Fibroblast of mammary gland (primary cell): Measurements from ENCODE around the gene MRO.

ENCODE experiments used
- DNase-seq: peaks from one replicate; pipeline ENCODE4 v3.0.0-alpha.2; 2010; ENCODE audit warnings: low read depth
- H3K4me3 ChIP-seq: 2 replicates; pipeline ENCODE4 v1.5.1; 2011; ENCODE audit warnings: low read depth, mild to moderate bottlenecking, low read length, moderate library complexity; ENCODE audit not compliant: control insufficient read depth
- CTCF ChIP-seq: conservative IDR thresholded peaks from 2 replicates; pipeline ENCODE4 v1.5.1; 2011; ENCODE audit warnings: low read depth, low read length, inconsistent platforms; ENCODE audit not compliant: control insufficient read depth, insufficient read depth

MRO gene

GRCh38 chr18:50848991-50849390, 29.2 kb upstream of the MRO start:
- no peak overlapping the region for H3K4me3 ChIP-seq
- no peak for DNase-seq
- no peak for TF ChIP-seq CTCF

GRCh38 chr18:50848061-50848551, 28.3 kb upstream of the MRO start:
- TF ChIP-seq CTCF: no peak
- no peak overlapping the region for H3K4me3 ChIP-seq
- no peak for DNase-seq

GRCh38 chr18:50847192-50847591, 27.4 kb upstream of the MRO start:
- no peak for TF ChIP-seq CTCF
- peak; percentile 85 for DNase-seq
- H3K4me3 ChIP-seq: no peak overlapping the region

GRCh38 chr18:50844960-50845359, 25.1 kb upstream of the MRO start:
- no peak for TF ChIP-seq CTCF
- no peak for DNase-seq
- no peak overlapping the region for H3K4me3 ChIP-seq

- TF ChIP-seq CTCF: no peak
- no peak overlapping the region for H3K4me3 ChIP-seq
- DNase-seq: no peak
Observed at GRCh38 chr18:50844554-50844953, 24.7 kb upstream of the MRO start.

GRCh38 chr18:50842846-50843245, 23.0 kb upstream of the MRO start:
- H3K4me3 ChIP-seq: no peak overlapping the region
- TF ChIP-seq CTCF: no peak
- no peak for DNase-seq

GRCh38 chr18:50839996-50840395, 20.2 kb upstream of the MRO start:
- no peak for TF ChIP-seq CTCF
- no peak overlapping the region for H3K4me3 ChIP-seq
- no peak for DNase-seq
